ENCODE data around the gene GRK2. TPM values are rescaled to one million over a fixed set of nuclear protein-coding genes. Genes with fewer than 3 reads are reported as not detected.

GRK2 gene
- total RNA-seq, 1 experiment from 2014 or later: 48.1 TPM

Other genes with a start within 250 kb of the GRK2 start
- gene SYT12, start 243.3 kb upstream of the GRK2 start, total RNA-seq (2022): 0.44 and 0.59 TPM in 2 replicates
- gene RHOD, start 209.6 kb upstream of the GRK2 start, total RNA-seq (2022): 132 and 190 TPM in 2 replicates
- 63.8 and 64.5 TPM in 2 replicates for gene KDM2A, start 147.2 kb upstream of the GRK2 start, total RNA-seq (2022)
- gene ANKRD13D, start 22.8 kb downstream of the GRK2 start, total RNA-seq (2022): 39.7 and 46.2 TPM in 2 replicates
- 31.7 and 38.0 TPM in 2 replicates for gene SSH3, start 37.1 kb downstream of the GRK2 start, total RNA-seq (2022)
- gene POLD4, start 87.1 kb downstream of the GRK2 start, total RNA-seq (2022): 54.8 and 79.9 TPM in 2 replicates
- gene CLCF1, start 107.1 kb downstream of the GRK2 start, total RNA-seq (2022): 5.8 and 7.0 TPM in 2 replicates
- 9.9 and 18.3 TPM in 2 replicates for gene RAD9A, start 125.5 kb downstream of the GRK2 start, total RNA-seq (2022)
- gene PPP1CA, start 135.4 kb downstream of the GRK2 start, total RNA-seq (2022): 123 and 143 TPM in 2 replicates
- not detected in 2 replicates for gene TBC1D10C, start 137.6 kb downstream of the GRK2 start, total RNA-seq (2022)
- 0.07 TPM in 1 of 2 replicates, not detected in the other for gene CARNS1, start 149.2 kb downstream of the GRK2 start, total RNA-seq (2022)
- 49.8 and 60.1 TPM in 2 replicates for gene RPS6KB2, start 162.0 kb downstream of the GRK2 start, total RNA-seq (2022)
- gene PTPRCAP, start 171.2 kb downstream of the GRK2 start, total RNA-seq (2022): 0.54 and 0.86 TPM in 2 replicates
- gene CORO1B, start 177.0 kb downstream of the GRK2 start, total RNA-seq (2022): 44.9 and 59.8 TPM in 2 replicates
- not detected in 2 replicates for gene GPR152, start 186.3 kb downstream of the GRK2 start, total RNA-seq (2022)
- not detected in 2 replicates for gene CABP4, start 188.9 kb downstream of the GRK2 start, total RNA-seq (2022)
- gene TMEM134, start 202.8 kb downstream of the GRK2 start, total RNA-seq (2022): 49.7 and 50.1 TPM in 2 replicates
- gene AIP, start 216.6 kb downstream of the GRK2 start, total RNA-seq (2022): 28.7 and 30.5 TPM in 2 replicates
- gene PITPNM1, start 238.9 kb downstream of the GRK2 start, total RNA-seq (2022): 38.7 and 51.0 TPM in 2 replicates
- gene CDK2AP2, start 241.7 kb downstream of the GRK2 start, total RNA-seq (2022): 93.7 and 136 TPM in 2 replicates

Data from MCF 10A (cell line).